GM23338 (cell line): ENCODE data around the gene PMM1. TPM values are rescaled to one million over a fixed set of nuclear protein-coding genes. Genes with fewer than 3 reads are reported as not detected.
"Not testable (repeated sequence)": the region's sequence is repeated elsewhere in the genome, so short reads cannot be mapped to it uniquely, and the experiment has no call there.

ENCODE experiments used
- ATAC-seq: fragments of 200-7000 bp; cut with Tn5 transposase; 3 replicates; pipeline ENCODE4 v1.9.1; 2020
- DNase-seq: peaks from one replicate; pipeline ENCODE4 v3.0.0-alpha.2; 2015; ENCODE audit warnings: low spot score
- H2AFZ ChIP-seq: fragments of 200-600 bp; sonication (generic); 2 replicates; pipeline ENCODE4 v1.8.0; 2016; ENCODE audit warnings: antibody characterized with exemption, mild to moderate bottlenecking, moderate library complexity
- H3F3A ChIP-seq: fragments of 200-600 bp; sonication (generic); replicated peaks from 2 replicates; pipeline ENCODE4 v1.8.0; 2017; ENCODE audit warnings: antibody characterized with exemption, mixed run types, low read depth
- H3K27ac ChIP-seq: fragments of 200-600 bp; sonication (generic); 2 replicates; pipeline ENCODE4 v1.6.1; 2016; ENCODE audit warnings: low read depth
- H3K27me3 ChIP-seq: fragments of 200-600 bp; sonication (generic); 2 replicates; pipeline ENCODE4 v1.8.0; 2016; ENCODE audit warnings: mild to moderate bottlenecking, mixed run types, moderate library complexity; ENCODE audit not compliant: insufficient read depth
- H3K36me3 ChIP-seq: fragments of 200-600 bp; sonication (generic); 2 replicates; pipeline ENCODE4 v1.8.0; 2016; ENCODE audit warnings: mild to moderate bottlenecking; ENCODE audit not compliant: insufficient read depth
- H3K4me1 ChIP-seq: fragments of 200-600 bp; sonication (generic); 2 replicates; pipeline ENCODE4 v1.8.0; 2016; ENCODE audit warnings: mild to moderate bottlenecking, moderate library complexity; ENCODE audit not compliant: insufficient read depth
- H3K4me2 ChIP-seq: fragments of 200-600 bp; sonication (generic); 2 replicates; pipeline ENCODE4 v1.7.1; 2017; ENCODE audit warnings: mixed run types
- H3K4me3 ChIP-seq: fragments of 200-600 bp; sonication (generic); 2 replicates; pipeline ENCODE4 v1.6.1; 2016; ENCODE audit warnings: mixed run types
- H3K79me2 ChIP-seq: fragments of 200-600 bp; sonication (generic); replicated peaks from 2 replicates; pipeline ENCODE4 v1.8.0; 2017; ENCODE audit warnings: mild to moderate bottlenecking; ENCODE audit not compliant: insufficient read depth
- H3K9me2 ChIP-seq: fragments of 200-600 bp; sonication (generic); 2 replicates; pipeline ENCODE4 v1.8.0; 2017; ENCODE audit not compliant: insufficient read depth
- H4K20me1 ChIP-seq: fragments of 200-600 bp; sonication (generic); replicated peaks from 2 replicates; pipeline ENCODE4 v1.8.0; 2017; ENCODE audit warnings: mild to moderate bottlenecking; ENCODE audit not compliant: insufficient read depth
- H3K27ac Mint-ChIP-seq: 2 replicates; pipeline ENCODE4 v1.8.0; 2020; ENCODE audit warnings: inconsistent platforms, mild to moderate bottlenecking, moderate library complexity, mixed read lengths
- H3K27me3 Mint-ChIP-seq: 3 replicates; pipeline ENCODE4 v1.8.0; 2022; ENCODE audit warnings: low read depth, mild to moderate bottlenecking, moderate library complexity, mixed read lengths, inconsistent platforms; ENCODE audit not compliant: insufficient read depth, poor library complexity
- H3K36me3 Mint-ChIP-seq: 3 replicates; pipeline ENCODE4 v1.8.0; 2021; ENCODE audit warnings: low read depth, mild to moderate bottlenecking, inconsistent platforms, moderate library complexity, mixed read lengths
- H3K4me1 Mint-ChIP-seq: 3 replicates; pipeline ENCODE4 v1.8.0; 2020; ENCODE audit warnings: mild to moderate bottlenecking, inconsistent platforms, mixed read lengths
- H3K4me3 Mint-ChIP-seq: 3 replicates; pipeline ENCODE4 v1.8.0; 2021; ENCODE audit warnings: moderate library complexity, mild to moderate bottlenecking, inconsistent platforms, mixed read lengths
- H3K9me3 Mint-ChIP-seq: 3 replicates; pipeline ENCODE4 v1.8.0; 2020; ENCODE audit warnings: moderate library complexity, mild to moderate bottlenecking, inconsistent platforms, mixed read lengths
- CREB1 ChIP-seq: fragments of 250-450 bp; sonication (Bioruptor Pico); IDR thresholded peaks from 2 replicates; pipeline ENCODE4 v1.5.0; 2020; ENCODE audit warnings: low read depth, mild to moderate bottlenecking, moderate library complexity
- ETS1 ChIP-seq: IDR thresholded peaks from 2 replicates; pipeline ENCODE4 v1.6.1; 2016; ENCODE audit warnings: antibody characterized with exemption
- EZH2 ChIP-seq: fragments of 200-600 bp; sonication (generic); IDR thresholded peaks from one replicate; pipeline ENCODE4 v1.8.0; 2017; ENCODE audit warnings: antibody characterized with exemption, mild to moderate bottlenecking, low read depth; ENCODE audit not compliant: unreplicated experiment
- EZH2phosphoT487 ChIP-seq: fragments of 200-600 bp; sonication (generic); IDR thresholded peaks from one replicate; pipeline ENCODE4 v1.8.1; 2018; ENCODE audit warnings: antibody characterized with exemption; ENCODE audit not compliant: unreplicated experiment
- NANOG ChIP-seq: IDR thresholded peaks from 2 replicates; pipeline ENCODE4 v1.6.1; 2016; ENCODE audit warnings: antibody characterized with exemption, borderline replicate concordance
- POLR2AphosphoS5 ChIP-seq: IDR thresholded peaks from 2 replicates; pipeline ENCODE4 v1.6.1; 2016; ENCODE audit warnings: antibody characterized with exemption, low read depth
- REST ChIP-seq: IDR thresholded peaks from one replicate; pipeline ENCODE4 v1.6.1; 2018; ENCODE audit warnings: antibody characterized with exemption; ENCODE audit not compliant: unreplicated experiment
- STAT1 ChIP-seq: IDR thresholded peaks from one replicate; pipeline ENCODE4 v1.6.1; 2016; ENCODE audit warnings: antibody characterized with exemption; ENCODE audit not compliant: unreplicated experiment
- ZNF114 ChIP-seq: fragments of 250-450 bp; sonication (Bioruptor Pico); IDR thresholded peaks from 2 replicates; pipeline ENCODE4 v1.5.0; 2020; ENCODE audit warnings: mild to moderate bottlenecking, moderate library complexity
- ZNF331 ChIP-seq: fragments of 250-450 bp; sonication (Bioruptor Pico); IDR thresholded peaks from 2 replicates; pipeline ENCODE4 v1.5.0; 2020; ENCODE audit warnings: low read depth, mild to moderate bottlenecking, moderate library complexity
- polyA plus RNA-seq: library from polyadenylated mRNA; unstranded; fragments of >200 nt; fragmentation: Nextera tagmentation; extraction: Ambion mirVana; gene quantifications from 2 replicates; pipeline ENCODE4 v1.2.1, GENCODE V29; 2016
- total RNA-seq: library from RNA; depleted of rRNA; stranded (reverse); fragments of >200 nt; shearing (Covaris generic); gene quantifications from 2 replicates; pipeline ENCODE4 v1.2.3, GENCODE V29; 2014

The PMM1 gene
- total and polyA plus RNA-seq, 2 experiments from 2014 or later = 8.7 to 9.9 TPM

- Histone ChIP-seq H3F3A (no peaks in the 10 kb centered on the region), H2AFZ (peak overlapping the region; percentile 72), H3K9me2 (no peaks in the 10 kb centered on the region), H4K20me1 (no peaks in the 10 kb centered on the region), H3K4me3 (no peak overlapping the region), H3K36me3 (no peaks in the 10 kb centered on the region), H3K4me1 (peaks cover 26% of the 10 kb centered on the region), H3K79me2 (no peaks in the 10 kb centered on the region), H3K4me2 (peak overlapping the region; percentile 66; the same call in 1 of the 2 replicates), H3K27ac (no peak overlapping the region), H3K27me3 (no peaks in the 10 kb centered on the region)
- H3K36me3 Mint-ChIP-seq = no peaks in the 10 kb centered on the region
- H3K27ac Mint-ChIP-seq = 0 out of 2 replicates have a peak overlapping the region, but pooled peaks have one; percentile 27
- peak overlapping the region; percentile 53; the same call in 2 of the 3 replicates for H3K4me3 Mint-ChIP-seq
- H3K9me3 Mint-ChIP-seq = no peaks in the 10 kb centered on the region
- no peak for TF ChIP-seq POLR2AphosphoS5
- no peak for TF ChIP-seq ZNF114 (CRISPR knock-in tag)
- TF ChIP-seq STAT1 = no peak
- no peak for TF ChIP-seq ETS1
- no peak for TF ChIP-seq EZH2
- TF ChIP-seq ZNF331 = no peak
- TF ChIP-seq CREB1 (CRISPR knock-in tag) = no peak
- no peak for TF ChIP-seq REST
- TF ChIP-seq NANOG = no peak
- TF ChIP-seq EZH2phosphoT487 = no peak
- peaks cover 22% of the 10 kb centered on the region for H3K27me3 Mint-ChIP-seq
- peaks cover 47% of the 10 kb centered on the region for H3K4me1 Mint-ChIP-seq
- DNase-seq (no peak), ATAC-seq (peak; percentile 11)
Measured at GRCh38 chr22:41560095-41560471, 29.6 kb downstream of the PMM1 start.

GRCh38 chr22:41558241-41558630 lies 31.4 kb downstream of the PMM1 start:
- H3K36me3 ChIP-seq, H3K9me2 ChIP-seq, H3K27ac ChIP-seq, H3K4me3 Mint-ChIP-seq, H3K27ac Mint-ChIP-seq, H3K9me3 Mint-ChIP-seq, H3K79me2 ChIP-seq, ATAC-seq, H4K20me1 ChIP-seq, H3K4me2 ChIP-seq, H3K27me3 ChIP-seq, DNase-seq, H3K36me3 Mint-ChIP-seq, H3K4me3 ChIP-seq, H3F3A ChIP-seq: not testable (repeated sequence)
- Mint-ChIP-seq H3K4me1 (peaks cover 45% of the 10 kb centered on the region), H3K27me3 (peaks cover 22% of the 10 kb centered on the region)
- Histone ChIP-seq H2AFZ (peak overlapping the region; percentile 86; the same call in 1 of the 2 replicates), H3K4me1 (peaks cover 26% of the 10 kb centered on the region)
